ENCODE data around the gene IQGAP3.

The IQGAP3 gene

DNA sequence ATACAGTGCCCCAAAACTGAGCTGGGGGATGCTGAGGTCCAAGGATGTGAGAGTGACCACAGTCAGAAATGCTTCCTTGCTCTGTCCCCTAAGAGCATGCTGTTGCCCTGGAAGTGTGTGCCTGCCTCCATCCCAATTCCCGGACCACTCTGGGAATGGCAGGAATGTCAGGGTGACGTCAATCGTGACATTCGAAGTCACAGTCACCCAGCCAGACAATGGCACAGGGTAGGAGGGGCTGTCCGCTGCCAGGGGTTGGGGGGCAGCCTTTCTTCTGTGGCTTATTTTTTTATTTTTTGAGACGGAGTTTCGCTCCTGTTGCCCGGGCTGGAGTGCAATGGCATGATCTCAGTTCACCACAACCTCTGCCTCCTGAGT, 94.1 kb downstream of the IQGAP3 start:
- DNase-seq, result no peak

- no peak for DNase-seq
These were observed 94.7 kb downstream of the IQGAP3 start for GRCh38 chr1:156477526-156478249.

GRCh38 chr1:156476501-156477298, 95.7 kb downstream of the IQGAP3 start:
- no peak for DNase-seq

DNA sequence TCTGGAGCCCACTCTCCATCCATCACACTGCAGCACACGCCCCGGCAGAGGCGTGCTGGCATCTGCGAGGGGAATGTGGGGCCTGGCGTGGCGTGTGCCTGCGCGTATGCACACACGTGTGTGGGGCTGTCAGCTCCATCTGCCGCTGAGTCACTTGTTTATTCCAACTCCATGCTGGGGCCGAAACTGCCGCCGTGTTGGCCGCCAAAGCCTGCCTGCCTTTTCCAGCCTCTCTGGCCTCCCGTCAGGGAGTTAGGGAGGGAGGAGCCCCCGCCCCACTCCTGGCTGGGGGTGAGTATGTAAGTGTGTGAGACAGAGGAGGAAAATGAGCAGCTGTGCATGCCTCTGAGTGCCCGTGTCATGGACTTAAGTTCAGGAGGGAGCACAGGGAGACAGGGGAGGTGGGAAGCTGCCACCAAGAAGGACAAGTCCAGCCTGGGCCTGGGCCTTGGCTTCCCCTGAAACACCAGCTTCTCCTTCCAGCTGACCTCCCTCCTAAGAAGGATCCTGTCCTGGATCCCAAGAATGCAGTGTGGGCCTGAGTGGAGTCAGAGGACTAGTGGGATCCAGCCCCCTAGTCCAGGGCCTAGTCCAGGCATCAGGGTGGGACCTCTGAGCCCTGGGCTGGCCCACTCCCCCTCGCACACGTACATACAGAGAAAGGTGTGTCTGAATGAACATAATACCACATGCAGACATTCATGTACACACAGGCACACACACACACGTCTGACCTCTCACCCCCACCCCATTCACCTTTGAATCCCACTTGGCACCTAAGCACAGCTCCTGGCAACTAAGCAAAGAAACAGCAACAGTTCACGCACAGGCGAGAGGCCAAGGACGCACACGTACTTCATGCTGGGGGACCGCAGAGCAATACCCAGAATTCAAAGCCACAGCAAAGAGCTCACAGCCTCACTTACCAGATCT, 96.5 kb downstream of the IQGAP3 start:
- DNase-seq, result no peak
